Putamen (tissue), 1 donor: ENCODE measurements around the gene ICE1.
"Not testable (repeated sequence)": the region's sequence is repeated elsewhere in the genome, so short reads cannot be mapped to it uniquely, and the experiment has no call there.

Source experiments
- DNase-seq: peaks from one replicate; pipeline ENCODE4 v3.0.0-alpha.2; 2016; ENCODE audit warnings: low spot score

Gene ICE1

DNA sequence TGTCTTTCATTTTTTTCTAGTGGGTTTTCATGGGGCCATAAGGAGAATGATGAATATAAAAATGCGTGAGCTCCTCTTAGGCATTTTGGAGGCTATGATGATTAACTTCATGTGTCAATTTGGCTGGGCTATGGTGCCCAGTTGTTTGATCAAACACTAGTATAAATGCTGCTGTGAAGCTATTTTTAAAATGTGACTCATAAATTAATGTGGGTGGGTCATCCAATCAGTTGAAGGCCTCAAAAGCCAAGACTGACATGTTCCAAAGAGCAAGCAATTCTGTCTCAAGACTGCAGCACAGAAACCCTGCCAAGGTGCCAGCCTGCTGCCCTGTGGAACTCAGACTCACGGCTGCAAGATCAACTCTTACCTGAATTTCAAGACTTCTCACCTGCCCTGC lies 24.4 kb upstream of the ICE1 start:
- DNase-seq, result no peak

DNA sequence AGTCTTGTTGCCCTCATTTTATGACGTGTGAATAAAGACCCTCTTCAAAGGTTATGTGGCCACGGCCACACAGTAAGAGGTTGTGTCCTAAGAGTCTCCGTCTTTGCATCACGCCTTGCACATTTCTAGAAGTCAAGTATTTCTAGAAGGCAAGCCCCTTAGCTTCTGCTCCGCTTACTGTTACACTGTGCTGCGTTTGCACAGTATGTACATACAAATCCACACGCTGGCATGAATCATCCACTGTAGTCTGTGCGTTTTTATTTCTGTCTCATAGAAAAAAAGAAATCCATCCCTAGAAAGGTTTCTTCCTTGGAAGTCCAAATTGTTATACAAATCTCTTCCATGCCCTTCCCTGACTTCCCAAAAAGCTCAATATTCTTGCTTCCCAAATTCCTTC lies 21.4 kb upstream of the ICE1 start:
- no peak for DNase-seq

DNA sequence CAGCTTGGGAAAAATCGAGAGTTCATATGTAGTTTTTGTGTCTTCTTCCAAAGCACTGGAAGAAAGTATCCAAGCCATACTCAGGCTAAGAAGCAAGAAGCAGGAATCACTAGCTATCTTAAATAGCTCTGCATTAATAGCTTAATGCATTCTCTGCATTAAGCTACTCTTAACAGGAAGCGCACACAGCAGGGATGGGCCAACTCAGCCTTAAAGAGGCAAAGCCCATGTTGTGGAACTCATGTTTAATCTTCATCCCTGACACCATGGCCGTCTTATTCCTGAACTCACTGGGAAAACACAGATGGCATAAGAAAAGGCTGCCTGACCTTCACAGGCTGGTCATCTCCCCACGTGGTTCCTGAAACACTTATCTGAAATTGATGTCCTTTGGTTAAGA lies 18.7 kb upstream of the ICE1 start:
- no peak for DNase-seq

DNA sequence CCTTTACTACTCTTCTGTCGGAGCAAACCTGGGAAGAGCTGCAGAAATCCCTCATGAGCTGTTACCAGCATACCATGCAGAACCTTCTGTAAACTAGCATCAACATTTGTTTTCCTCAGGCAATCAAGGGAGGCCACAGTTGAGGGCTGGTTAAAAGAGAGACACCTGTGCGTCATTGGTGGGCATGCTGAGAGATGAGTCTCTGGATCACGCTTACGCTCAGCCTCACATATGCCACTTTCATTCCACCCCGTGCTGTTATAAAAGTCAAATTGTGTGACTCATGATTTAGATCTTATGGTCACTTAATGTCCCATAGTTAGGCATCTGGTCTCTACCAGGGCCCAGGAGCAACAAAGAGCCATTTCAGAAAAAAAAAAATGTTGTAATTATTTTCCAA lies 18.1 kb upstream of the ICE1 start:
- DNase-seq, result no peak

DNA sequence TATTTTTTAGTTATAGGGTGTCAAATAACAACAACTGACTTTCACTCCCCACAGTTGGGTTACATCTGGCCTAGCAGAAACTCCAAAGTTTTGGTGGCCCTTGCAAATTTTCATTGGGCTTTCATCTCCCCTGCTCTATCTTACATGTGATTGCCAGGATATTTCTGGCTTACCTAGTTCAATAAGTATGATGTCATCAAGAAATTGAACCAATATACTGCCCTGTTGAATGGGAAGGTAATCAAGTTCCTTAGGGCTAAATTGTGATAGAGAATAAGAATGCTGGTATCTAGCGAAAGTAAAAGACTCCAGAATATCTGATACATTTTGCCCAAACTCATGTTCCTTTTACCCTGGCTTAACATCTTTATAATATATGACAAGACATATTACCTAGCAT lies 17.0 kb upstream of the ICE1 start:
- DNase-seq, result no peak

DNA sequence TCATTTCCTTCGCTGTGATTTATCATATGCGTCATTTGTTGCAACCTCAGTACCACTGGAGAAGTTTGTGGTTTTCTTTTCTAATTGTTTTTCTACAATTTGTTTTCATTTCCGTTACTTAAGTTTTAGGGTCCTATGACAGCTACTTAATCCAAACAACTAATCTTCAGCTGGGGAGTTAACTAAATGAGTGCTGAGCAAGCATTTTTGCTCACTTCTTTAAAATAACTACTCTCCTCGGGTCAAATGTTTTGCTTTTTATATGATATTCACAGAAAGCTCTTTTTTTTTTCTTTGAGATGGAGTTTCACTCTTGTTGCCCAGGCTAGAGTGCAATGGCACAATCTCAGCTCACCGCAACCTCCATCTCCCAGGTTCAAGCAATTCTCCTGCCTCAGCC lies 14.6 kb upstream of the ICE1 start:
- no peak for DNase-seq

DNA sequence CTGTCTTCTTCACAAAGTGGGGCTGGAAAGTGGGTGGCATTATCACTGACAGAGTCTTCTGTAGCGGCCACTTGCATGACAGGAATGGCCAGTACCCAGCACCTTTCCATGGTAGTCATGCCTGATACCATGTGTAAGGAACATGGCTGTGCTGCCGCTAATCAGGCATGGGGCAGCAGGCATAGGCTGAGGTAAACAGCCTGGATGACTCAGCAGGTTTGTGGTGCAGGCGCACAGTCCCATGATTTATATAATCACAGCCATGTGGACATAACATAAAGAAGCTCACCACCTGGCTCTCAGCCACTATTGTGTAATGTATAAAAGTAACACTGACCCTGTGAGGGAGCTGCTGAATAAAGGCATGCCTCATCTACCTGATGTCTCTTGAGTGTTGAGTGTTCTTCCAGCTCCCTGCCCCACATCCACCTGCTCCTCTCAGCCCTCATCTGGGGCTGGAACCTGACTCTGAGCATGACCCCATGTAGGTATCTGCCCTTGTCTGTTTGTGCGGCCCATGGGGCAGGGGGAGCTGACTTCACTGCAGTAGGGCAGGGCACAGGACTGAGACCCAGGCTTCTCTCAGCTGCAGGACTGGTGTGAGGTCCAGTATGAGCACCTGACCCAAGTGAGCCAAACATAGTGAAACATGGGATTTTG lies 13.2 kb upstream of the ICE1 start:
- no peak for DNase-seq

DNA sequence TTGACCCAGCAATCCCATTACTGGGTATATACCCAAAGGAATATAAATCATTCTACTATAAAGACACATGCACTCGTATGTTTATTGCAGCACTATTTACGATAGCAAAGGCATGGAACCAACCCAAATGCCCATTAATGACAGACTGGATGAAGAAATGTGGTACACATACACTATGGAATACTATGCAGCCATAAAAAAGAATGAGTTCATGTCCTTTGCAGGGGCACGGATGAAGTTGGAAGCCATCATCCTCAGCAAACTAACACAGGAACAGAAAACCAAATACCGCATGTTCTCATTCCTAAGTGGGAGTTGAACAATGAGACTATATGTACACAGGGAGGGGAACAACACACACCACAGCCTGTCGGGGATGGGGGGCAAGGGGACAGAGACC lies 8.6 kb upstream of the ICE1 start:
- not testable (repeated sequence) for DNase-seq

DNA sequence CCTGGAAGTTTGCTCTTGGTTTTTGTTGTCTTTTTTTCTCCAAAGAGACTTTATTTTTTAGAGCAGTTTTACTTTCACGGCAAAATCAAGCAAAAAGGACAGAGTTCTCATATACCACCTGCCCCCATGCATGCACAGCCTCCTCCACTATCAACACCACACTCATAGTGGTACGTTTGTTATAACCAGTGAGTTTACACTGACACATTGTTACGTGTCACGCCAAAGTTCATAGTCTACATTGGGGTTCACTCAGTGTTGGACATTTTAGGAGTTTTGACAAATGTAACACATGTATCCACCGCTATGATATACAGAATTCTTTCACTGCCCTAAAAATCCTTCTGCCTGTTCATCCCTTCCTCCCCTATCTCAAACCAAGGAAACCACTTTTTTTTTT lies 7.5 kb upstream of the ICE1 start:
- DNase-seq, result no peak

DNA sequence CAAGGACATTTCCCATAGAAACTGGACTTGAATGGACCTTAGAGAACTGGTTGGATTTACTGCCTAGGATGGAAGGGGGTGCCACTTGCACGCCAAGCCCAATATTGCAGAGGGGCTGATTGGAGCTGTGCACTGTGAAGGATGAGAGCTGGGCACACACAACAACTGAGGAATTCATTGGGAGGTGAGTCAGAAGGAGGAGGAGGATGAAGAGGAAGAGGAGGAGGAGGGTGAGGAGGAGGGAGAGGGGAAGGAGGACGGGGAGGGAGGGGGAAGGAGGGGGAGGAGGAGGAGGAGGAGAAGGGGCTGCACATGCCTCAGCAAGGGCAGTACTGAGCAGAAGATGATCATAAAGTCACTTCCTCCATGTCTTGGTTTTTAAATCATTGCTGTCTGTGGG lies 5.7 kb upstream of the ICE1 start:
- DNase-seq, result no peak

DNA sequence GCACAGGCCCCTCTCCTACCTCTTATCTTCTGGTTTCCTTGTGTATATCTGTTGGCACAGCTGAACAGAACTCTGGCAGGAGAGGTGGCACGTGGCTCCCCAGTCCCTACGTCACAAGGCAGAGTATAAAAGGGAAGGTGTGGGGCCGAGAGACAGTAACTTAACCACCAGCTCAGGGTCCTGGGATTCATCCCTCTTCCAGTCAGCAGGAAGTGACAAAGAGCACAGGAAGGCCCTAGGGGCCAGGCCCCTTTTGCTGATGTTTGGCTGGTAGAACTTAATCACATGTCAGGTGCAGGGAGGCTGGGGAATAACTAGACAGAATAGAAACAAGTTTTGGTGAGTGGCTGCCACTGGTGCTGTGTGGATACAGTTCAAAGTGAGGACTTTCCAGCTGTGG lies 4.5 kb upstream of the ICE1 start:
- DNase-seq, result no peak

DNA sequence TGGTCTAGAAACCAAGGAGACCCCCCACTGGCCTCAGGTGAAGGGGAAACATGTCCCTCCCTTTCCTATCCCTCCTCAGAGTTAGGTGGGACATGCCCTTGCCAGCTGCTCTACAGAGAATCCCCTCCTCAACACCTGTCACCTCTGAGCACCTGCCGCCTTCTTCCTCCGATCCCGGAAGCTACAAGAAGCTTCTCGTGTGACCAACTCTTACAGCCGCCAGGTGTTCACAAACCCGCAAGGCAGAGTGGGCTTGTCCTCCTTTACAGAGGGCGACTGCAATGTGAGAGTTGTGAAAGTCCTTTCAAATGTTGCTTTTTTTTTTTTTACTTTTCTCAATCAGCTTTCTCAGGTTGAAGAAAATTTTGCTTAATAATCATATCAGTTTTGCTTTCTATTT lies 3.7 kb upstream of the ICE1 start:
- no peak for DNase-seq

DNA sequence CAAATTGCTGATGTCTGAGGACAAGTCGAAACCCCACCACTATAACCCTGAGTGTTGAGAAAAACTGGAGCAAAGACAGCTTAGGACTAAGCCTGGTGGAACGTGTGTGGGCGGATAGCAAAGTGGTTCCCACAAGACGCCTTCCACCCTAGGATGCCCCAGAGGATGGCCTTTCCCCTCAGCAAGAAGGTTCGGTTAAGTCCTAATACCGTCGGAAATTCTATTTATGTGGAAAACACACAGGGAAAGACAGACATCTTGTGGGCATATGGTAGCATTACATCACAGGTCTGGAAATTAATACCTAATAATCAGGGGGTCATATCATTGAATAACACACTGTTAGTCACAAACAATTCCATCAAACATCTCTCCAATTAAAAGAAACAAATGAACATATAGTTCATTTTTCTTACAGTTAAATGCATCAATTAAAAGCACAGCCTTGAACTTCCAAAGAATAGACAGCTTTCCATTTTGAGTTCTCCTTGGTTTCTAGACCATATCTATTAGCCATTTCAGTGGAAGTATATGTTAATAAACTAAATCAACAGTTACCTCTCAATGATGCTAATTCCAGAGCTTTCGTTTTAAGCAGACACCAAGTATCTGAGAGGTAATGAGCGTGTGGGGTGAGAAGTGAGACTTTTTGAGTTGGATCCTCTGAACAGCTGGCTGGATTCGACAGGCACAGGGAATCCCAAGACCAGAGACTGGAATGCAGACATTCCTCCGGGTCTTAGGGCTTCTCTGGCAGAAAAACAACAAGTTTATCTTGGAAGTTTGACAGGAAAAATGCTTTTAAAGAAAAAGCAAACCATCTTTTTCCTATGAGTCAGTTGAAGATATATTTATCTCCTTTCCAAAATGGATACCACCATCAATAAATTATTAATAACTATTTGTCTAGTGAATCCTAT lies 2.9 kb upstream of the ICE1 start:
- DNase-seq, result peak; percentile 14

DNA sequence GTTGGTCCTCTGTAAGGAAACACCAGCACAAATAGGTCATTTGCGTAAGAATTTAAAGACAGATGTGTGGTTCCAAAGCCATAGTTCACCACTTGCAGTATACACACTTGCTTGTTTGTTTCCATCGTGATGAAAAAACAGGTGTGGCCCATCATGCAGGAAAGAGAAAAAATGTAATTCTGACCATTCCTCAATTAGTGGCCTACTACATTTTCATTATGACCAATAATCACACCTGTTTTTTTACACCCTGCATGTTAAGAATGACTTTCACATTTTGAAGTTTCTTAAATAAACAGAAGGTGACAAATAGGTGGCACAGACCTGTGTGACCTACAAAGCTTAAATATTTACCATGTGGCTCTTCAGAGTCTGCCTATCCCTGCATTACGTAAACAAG lies 2.2 kb upstream of the ICE1 start:
- no peak for DNase-seq

DNA sequence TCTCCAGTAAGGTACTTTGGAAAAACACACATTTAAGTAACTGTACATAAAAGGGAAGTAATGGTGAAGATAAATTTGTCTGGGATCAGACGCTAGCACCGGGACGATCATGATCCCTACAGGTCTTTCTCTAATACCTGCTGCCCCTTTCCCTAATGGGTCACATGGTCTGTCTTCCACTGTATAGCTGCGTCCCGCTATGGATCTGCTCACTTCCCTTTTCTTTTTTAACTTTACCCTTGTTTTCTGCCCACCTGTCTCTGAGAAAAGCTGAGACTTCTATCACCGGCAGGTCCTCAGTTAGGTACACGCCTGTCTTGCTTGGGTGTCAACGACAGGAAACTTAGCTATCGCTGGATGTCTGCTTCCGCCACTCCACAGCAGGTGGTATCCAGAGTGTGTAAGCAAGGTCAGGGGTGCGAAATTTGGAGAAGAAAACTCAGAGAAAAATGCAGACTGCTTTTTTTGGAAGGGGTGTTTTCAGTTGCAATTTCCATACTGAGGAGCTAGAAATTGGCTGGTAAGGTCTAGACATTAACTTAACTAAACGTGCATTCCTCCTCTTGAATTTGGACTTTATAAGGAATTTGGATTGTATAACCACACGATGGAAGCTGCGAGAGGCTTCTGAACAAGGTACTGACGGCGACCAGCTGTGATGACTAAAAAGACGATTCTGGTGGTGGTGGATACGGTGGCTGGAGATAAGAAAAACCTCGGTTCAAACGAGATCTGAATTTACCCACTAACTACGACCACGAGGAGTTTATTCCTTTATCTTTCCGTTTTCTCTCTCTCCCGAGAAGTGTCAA lies 1.1 kb upstream of the ICE1 start:
- peak; percentile 24 for DNase-seq

DNA sequence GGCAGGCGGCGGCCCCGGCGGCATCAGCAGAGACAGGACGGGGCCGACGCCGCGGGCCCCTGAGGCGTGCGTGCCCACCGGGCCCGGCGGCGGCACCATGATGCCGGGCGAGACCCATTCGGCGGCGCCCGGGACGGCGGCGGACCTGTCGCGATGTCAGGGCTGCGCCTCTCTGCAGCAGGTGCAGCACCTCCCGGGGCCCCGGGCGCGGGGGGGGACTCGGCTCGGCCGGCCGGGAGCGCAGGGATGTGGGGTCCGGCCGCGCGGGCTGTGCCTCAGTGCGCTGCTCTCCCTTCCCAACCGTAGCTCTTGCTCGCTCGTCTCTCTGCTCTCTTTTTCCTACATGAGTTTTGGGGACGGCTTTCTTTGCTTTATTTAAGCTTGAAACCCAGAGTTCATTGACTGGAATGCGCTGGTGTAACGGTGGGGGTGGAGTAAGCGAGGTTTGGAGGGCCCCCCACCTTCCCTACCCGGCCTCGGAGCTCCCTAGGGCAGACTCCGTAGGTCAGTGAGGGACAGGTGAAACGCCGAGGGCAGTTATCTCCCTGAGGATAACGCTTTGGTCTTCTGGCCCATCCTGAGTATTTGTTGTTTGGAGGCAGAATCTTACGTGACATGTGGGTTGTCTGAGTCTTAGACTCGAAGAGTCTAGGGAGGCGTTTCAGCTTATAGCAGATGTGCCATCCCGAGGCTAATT lies 490 bp downstream of the ICE1 start:
- DNase-seq, result no peak

DNA sequence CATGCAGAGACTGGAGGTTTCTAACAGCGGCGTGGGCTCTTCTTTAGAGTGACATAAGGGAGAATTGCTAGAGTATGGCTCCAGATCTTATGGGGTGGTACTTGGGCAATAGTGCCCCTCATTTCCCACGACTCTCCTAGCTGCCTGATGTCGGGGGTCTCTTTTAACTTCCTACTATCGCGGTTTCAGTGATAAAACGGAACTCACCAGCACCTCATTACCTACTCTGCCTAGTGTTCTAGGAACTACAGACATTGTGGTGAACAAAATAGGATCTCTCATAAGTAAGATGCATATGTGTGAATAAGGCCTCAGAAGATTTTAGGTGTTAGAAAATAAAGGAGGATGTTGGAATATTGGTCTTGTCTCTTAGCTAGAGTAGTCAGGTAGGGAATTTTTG lies 1.1 kb downstream of the ICE1 start:
- no peak for DNase-seq

DNA sequence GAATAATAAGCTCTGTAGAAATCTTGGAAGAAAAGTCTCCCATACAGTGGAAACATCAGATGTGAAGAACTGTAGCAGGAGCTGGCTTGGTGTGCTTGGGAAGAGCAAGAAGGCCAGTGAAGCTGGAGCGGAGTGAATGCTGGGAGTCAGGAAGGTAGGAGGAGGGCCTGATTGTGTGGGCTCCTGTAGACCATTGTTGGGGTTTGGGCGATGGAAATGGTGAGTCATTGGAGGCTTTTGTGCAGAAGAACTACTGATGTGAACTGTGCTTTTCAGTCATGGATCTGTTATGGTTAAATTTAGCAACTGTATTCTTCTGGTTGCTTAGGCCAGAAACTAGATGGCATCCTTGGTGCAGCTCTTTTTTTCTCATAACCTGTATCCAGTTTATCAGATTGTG lies 2.3 kb downstream of the ICE1 start:
- DNase-seq, result no peak

DNA sequence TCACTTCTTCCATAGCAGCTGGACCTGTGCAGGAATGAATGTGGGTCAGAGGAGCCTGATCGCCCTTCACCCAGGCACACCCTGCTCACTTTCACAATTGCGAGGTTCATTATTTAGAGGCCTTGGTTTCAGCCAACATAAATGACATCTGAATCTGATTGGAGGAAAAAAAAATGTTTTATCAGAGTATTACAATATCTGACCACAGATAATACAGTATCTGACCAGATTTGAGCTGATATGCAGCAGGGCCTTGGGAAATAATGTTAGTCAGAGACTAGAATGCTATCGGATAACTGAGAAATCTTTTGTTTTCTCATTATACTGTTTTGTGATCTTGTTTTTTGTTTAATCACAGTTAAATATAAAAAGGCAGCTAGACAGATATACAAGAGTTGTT lies 7.7 kb downstream of the ICE1 start:
- no peak for DNase-seq

DNA sequence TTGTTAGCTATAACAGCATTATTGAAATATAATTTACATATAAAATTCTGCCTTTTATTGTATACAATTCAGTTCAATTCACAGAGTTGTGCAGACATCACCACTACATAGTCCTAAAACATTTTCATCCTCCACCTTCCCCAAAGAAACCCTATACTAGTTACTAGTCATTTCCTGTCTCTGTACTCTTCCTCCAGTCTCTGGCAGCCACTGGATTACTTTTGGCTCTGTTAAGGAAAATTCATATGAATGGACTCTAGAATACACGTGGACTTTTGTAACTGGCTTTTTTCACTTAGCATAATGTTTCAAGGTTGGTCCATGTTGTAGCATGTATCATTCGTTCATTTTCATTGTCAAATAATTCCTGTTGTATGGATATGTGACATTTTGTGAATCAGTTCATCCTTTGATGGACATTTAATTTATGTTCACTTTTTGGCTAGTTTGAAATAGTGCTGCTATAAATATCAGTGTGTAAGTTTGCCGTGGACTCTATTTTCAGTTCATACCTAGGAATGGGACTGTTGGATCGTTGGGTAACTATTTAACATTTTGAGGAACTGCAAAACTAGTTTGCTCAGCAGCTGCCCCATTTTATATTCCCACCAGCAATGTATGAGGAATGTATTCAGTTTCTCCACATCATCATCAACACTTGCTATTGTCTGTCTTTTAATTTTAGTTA lies 9.7 kb downstream of the ICE1 start:
- DNase-seq, result no peak

DNA sequence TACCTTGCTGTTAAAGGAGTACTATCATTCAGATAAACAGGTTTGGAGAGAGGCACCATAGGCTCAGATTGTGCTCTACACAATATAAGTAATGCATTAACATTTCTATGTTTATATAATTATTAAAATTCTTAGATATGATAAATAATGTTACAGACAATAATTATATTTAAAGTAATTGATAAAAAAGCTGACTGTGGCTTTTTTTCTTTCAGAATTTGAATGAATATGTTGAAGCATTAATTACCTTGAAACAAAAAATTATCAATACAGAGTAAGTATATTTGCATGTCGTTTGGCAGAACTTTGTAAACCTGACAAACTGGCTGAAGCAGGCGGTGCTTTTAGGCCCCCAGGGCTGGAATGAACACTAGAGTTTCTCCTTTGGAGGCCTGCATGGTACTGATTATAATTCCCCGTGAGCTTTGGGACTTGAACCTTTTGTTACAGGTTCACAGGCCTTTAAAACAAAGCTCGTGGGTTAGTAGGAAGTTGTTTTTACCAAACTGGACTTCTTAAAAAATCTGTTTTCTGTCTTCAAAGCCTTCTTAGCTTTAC lies 13.8 kb downstream of the ICE1 start:
- DNase-seq, result no peak
